K562 (cell line): ENCODE measurements around the gene PITHD1.

Experiments
- HDAC1 ChIP-seq, 2 experiments: fragments of 450-650 bp; IDR thresholded peaks; 2 replicates each; pipeline ENCODE4 v1.6.1; 2016 to 2017; ENCODE audit warnings: inconsistent platforms in 1 of 2, mild to moderate bottlenecking in 1 of 2, moderate library complexity in 1 of 2
- IRF2 ChIP-seq: sonication (generic); formaldehyde crosslinking; IDR thresholded peaks from 2 replicates; pipeline ENCODE4 v1.8.1; 2022; ENCODE audit warnings: mild to moderate bottlenecking, missing genetic modification reagents
- MXI1 ChIP-seq: IDR thresholded peaks from 2 replicates; pipeline ENCODE4 v1.6.1; 2011; ENCODE audit warnings: low read depth, mild to moderate bottlenecking, improper control_type of control experiment, low read length
- NFE2 ChIP-seq: IDR thresholded peaks from 2 replicates; pipeline ENCODE4 v1.6.1; 2014; ENCODE audit warnings: antibody characterized with exemption, low read depth
- NR2C1 ChIP-seq, 2 experiments: fragments of 450-650 bp; IDR thresholded peaks; 2 replicates each; pipeline ENCODE4 v1.6.1; 2017; ENCODE audit warnings: mild to moderate bottlenecking in 2 of 2, antibody characterized with exemption in 1 of 2, inconsistent platforms in 1 of 2, missing compliant biosample characterization in 1 of 2, missing genetic modification characterization in 1 of 2
- NR2C2 ChIP-seq, 2 experiments: fragments of 200-800 bp in 1 of 2; sonication (Bioruptor generic) in 1 of 2; sonication (generic) in 1 of 2; formaldehyde crosslinking in 1 of 2; IDR thresholded peaks; 2 replicates each; pipeline versions ENCODE4 v1.6.1 to v1.8.0; 2016 to 2022; ENCODE audit warnings: mild to moderate bottlenecking in 1 of 2, missing compliant biosample characterization in 1 of 2, missing genetic modification characterization in 1 of 2, missing genetic modification reagents in 1 of 2
- POLR2A ChIP-seq: fragments of 450-650 bp; conservative IDR thresholded peaks from 2 replicates; pipeline ENCODE4 v1.6.1; 2016
- POLR2AphosphoS5 ChIP-seq: IDR thresholded peaks from 2 replicates; pipeline ENCODE4 v1.6.1; 2011; ENCODE audit warnings: mild to moderate bottlenecking, low read depth, low read length, moderate library complexity; ENCODE audit not compliant: control insufficient read depth, insufficient read depth
- XRCC5 ChIP-seq: fragments of 200-400 bp; formaldehyde crosslinking; IDR thresholded peaks from 2 replicates; pipeline ENCODE4 v1.6.1; 2017; ENCODE audit warnings: low read depth, mild to moderate bottlenecking, low read length
- ZNF75A ChIP-seq: fragments of 450-650 bp; formaldehyde crosslinking; IDR thresholded peaks from 2 replicates; pipeline ENCODE4 v1.4.0; 2020; ENCODE audit warnings: mild to moderate bottlenecking

- TF ChIP-seq MXI1 = no peak
- no peak for TF ChIP-seq XRCC5
- TF ChIP-seq IRF2 (CRISPR knock-in tag) = no peak
- TF ChIP-seq NR2C1 (IDR thresholded peaks at IDR 0.05) = no peak
- no peak for TF ChIP-seq NR2C1 (tag; IDR thresholded peaks at IDR 0.05)
- no peak for TF ChIP-seq POLR2A
- no peak for TF ChIP-seq POLR2AphosphoS5
- TF ChIP-seq NR2C2 (CRISPR knock-in tag; IDR thresholded peaks at IDR 0.05) = no peak
- no peak for TF ChIP-seq NR2C2 (tag; IDR thresholded peaks at IDR 0.05)
- no peak for TF ChIP-seq ZNF75A
- no peak for TF ChIP-seq NFE2
- TF ChIP-seq HDAC1 (IDR thresholded peaks at IDR 0.05) = no peak
These were observed 26.4 kb upstream of the PITHD1 start for GRCh38 chr1:23751815-23752200.
